PFSK-1 (cell line): ENCODE data around the gene VARS2.

ENCODE experiments used
- FOXP2 ChIP-seq: optimal IDR thresholded peaks from 2 replicates; pipeline ENCODE3; 2011; ENCODE audit warnings: borderline replicate concordance, control low read depth, inconsistent platforms; ENCODE audit not compliant: insufficient read depth; ENCODE audit errors: extremely low read length, extremely low read depth
- POLR2AphosphoS5 ChIP-seq: IDR thresholded peaks from 2 replicates; pipeline ENCODE4 v1.6.1; 2012; ENCODE audit warnings: low read depth, mild to moderate bottlenecking, control low read depth, low read length, moderate library complexity
- REST ChIP-seq, 2 experiments: IDR thresholded peaks; 2 replicates each; pipeline versions ENCODE4 v1.6.1 to v1.8.0; 2011 to 2012; ENCODE audit warnings: low read depth in 2 of 2, low read length in 2 of 2, control low read depth in 1 of 2, inconsistent platforms in 1 of 2, mild to moderate bottlenecking in 1 of 2, moderate library complexity in 1 of 2; ENCODE audit not compliant: insufficient read depth in 1 of 2
- SIN3A ChIP-seq: IDR thresholded peaks from 2 replicates; pipeline ENCODE4 v1.6.1; 2012; ENCODE audit warnings: mild to moderate bottlenecking, low read length, moderate library complexity, borderline replicate concordance; ENCODE audit not compliant: insufficient read depth
- TAF1 ChIP-seq: IDR thresholded peaks from 2 replicates; pipeline ENCODE4 v1.6.1; 2012; ENCODE audit warnings: low read length, control low read depth, borderline replicate concordance; ENCODE audit not compliant: insufficient read depth

Gene VARS2

DNA sequence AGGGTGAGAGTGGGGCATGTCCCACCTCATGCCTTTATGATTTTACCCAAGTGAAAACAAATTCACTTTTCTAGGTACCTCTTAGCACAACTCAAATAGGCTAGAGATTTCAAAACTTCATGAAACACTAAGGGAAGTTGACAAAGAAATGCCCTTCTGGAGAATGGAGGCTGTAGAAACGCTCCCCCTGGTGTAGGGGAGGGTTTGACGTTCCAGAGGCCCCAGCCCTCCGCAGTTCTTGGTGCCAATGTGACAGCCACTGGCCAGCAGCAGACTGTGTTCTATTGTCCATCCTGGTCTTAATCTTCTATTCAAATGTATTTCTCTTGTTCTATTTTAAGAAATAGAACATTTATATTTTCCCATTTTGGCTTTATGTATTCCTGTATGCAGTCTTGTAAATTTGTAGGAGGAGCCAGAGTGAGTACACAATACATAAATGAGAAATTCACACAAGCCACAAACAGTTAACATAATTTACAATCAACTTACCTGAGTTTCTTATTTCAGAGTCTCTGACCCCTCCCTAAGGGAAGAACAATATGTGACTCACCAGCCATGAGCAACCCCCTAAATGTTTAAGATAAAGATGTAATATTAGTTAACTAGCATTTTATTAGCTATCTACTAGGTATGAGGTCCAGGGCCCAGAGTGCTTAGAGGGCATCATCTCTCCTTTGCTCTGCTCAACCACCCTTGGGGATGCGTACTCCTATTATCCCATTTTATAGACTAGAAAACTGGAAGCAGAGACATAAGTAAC is 60.6 kb downstream of the VARS2 start:
- TF ChIP-seq FOXP2, result no peak
- TF ChIP-seq SIN3A, result no peak
- no peak for TF ChIP-seq TAF1
- no peak for TF ChIP-seq REST (IDR thresholded peaks at IDR 0.05; ENCODE audit: insufficient read depth in 1 of 2, low read depth in 2 of 2, low read length in 2 of 2)
- no peak for TF ChIP-seq POLR2AphosphoS5
